Activated CD8-positive, alpha-beta memory T cell treated with anti-CD3 and anti-CD28 coated beads for 48 hours (primary cell): ENCODE results near the gene PREPL.

Experiments
- DNase-seq, 3 experiments: peaks; one replicate each; pipeline ENCODE4 v3.0.0-alpha.2; 2020; ENCODE audit warnings: low read depth in 2 of 3, low spot score in 2 of 3

The PREPL gene

DNA sequence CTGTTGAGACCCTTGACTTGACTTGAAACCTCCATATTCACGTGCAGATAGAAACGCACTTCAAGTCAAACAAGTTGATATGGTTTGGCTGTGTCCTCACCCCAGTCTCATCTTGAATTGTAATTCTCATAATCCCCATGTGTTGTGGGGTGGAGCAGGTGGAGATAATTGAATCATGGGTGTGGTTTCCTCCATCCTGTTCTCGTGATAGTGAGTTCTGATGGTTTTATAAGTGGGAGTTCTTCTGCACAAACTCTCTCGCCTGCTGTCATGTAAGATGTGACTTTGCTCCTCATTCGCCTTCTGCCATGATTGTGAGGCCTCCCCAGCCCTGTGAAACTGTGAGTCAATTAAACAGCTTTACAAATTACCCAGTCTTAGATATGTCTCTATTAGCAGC lies 64.6 kb downstream of the PREPL start:
- no peak for DNase-seq

DNA sequence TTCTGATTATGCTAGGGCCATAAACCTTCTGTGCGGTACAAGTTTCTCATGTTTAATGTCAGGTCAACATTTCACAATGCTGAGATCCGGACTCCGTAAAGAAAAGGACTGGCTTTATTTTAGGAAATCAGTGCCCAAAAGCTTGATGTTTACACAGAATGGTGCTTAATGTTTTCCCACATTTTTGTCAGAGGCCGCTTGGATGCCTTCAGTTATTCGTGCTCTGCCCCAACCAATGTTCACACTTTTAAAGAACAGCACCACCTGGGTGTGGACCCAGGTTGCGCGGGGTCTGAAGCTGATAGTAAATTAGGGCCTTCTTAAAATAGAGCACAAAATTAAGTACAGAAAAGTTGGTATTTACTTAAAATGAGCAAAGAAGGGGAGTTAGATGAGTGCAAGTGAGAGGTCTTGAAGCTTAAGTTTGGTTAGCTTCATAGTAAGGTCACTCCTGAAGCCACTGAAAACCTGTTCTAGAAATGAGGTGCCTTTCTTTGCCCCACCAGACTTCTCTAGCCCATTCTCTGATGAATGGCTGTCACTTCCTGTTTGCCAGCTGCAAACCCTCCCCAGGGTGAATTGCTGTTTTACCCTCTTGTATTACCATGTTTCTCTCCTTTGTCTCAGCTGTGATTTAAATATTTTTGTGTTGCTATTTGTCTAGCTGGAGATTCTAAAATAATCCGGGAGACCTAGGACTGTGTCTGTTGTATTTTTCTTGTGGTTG lies 65.5 kb downstream of the PREPL start:
- no peak for DNase-seq

- DNase-seq: no peak
Measured at GRCh38 chr2:44295113-44295512, 66.2 kb downstream of the PREPL start.

- DNase-seq: no peak
Measured at GRCh38 chr2:44291281-44292248, 69.7 kb downstream of the PREPL start.

- DNase-seq: no peak
Measured at GRCh38 chr2:44290261-44290660, 71.0 kb downstream of the PREPL start.

DNA sequence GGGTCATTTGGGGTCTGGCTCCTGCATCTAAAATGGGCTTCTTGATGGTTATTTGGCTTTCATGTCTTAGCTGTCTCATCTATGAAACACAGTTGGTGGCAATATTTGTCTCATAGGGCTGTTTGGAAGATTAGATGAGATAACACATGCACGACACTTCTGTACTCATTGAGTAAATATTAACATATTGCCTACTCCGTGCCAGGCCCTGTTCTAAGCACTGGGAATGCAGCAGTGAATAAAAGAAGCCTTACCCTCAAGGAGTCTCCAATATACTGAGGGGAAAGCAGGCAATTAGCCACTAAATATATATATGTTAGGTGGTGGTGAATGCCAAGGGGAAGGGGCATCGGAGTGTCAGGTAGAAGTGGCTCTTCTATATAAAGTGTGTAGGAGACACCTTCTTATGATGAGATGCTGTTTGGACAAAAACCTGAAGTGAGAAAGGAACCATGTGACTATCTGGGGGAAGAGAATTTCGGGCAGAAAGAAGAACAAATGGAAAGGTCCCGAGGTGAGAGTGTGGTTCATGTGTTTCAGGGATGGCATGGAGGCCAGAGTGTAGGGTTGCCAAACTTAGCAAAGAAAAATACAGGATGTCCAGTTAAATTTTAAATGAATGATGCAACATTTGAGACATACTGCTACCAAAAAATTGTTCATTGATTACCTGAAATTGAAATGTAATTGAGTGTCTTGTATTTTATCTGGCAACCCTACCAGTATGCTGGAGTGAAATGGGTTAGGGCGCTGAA lies 74.2 kb downstream of the PREPL start:
- no peak for DNase-seq

- DNase-seq: no peak
Measured at GRCh38 chr2:44286119-44286883, 75.0 kb downstream of the PREPL start.

DNA sequence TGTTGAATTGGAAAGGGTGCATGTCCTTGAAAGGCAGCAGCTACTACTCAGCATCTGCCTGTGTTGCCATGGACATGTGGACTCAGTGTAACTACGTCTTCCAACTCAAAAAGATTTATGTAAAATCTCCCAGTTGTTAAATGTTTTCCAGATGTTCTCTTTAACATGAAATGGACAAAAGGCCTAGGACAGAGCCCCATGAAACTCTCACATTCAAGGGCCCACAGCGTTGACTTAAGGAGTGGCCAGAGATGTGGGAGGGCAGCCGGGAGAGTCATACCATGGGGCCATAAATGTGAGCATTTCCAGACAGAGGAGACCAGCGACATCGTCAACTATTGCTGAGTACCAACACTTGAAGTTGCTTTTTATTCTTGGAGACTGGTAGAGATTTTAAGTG lies 76.1 kb downstream of the PREPL start:
- DNase-seq: no peak

- no peak for DNase-seq
Measured at GRCh38 chr2:44283116-44283666, 78.1 kb downstream of the PREPL start.

DNA sequence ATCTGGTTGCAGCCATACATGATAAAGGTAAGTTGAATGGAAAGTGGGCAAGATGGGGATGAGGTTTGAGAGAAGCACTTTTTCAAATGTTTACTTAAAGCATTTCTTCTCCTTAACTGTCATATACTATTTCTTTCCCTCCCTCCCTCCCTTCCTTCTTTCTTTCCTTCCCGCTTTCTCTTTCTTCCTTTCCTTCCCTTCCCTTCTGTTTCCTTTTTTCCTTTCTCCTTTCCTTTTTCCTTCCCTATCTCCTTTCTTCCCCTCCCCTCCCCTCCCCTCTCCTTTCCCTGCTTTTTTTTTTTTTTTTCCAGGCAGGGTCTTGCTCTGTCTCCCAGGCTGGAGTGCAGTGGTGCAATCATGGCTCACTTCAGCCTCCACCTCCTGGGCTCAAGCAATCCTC lies 80.4 kb downstream of the PREPL start:
- DNase-seq: no peak

DNA sequence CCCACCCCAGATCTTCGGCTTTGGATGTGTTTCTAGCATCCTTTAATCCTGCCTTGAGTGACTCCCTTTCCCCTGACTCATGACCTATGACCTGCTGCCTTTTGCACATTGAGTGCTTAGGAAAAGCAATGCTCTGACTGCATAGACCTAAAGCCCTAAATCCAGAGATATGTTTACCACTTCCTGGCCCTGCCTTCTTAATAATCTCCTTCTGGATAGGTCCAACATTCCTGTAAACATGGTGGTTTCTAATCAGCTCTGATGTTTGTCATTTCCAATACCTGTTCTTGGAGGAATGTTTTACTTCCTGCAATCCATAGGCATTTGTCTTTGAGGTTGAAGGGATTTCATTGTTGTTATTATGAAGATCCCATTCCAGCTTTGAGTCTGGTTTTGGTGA lies 83.8 kb downstream of the PREPL start:
- no peak for DNase-seq

DNA sequence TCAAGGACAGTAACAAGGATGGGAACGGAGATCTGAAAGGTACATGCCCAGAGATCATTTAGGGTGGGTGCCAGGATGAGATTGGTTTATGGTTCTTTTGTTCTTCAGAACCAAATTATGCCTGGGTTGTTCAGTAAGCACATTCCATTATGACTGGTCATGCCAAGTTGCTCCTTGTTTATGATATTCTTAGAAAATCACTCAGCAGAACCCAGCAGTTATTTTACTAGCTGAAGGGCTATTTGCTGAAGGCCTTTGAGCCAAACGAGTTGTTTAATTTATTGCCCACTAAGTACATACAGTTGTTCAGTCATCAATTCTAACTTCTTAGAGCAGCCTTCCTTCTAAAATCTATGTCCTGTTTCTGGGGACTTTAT lies 85.4 kb downstream of the PREPL start:
- no peak for DNase-seq

- DNase-seq: no peak
Measured at GRCh38 chr2:44273596-44273995, 87.7 kb downstream of the PREPL start.

DNA sequence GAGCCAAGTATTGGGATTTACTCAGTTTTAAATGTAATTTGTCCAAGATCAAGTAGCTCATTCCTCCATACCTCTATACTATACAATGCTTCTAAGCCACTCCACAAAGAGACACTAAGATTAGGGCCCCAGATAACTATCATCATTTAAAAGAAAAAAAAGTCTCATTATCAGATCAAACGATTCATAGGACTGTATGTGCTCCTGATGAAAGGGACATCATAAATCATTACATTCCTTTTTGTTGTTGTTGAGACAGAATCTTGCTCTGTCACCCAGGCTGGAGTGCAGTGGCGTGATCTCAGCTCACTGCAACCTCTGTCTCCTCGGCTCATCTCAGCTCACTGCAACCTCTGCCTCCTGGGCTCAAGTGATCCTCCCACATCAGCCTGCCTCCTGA lies 88.2 kb downstream of the PREPL start:
- no peak for DNase-seq

DNA sequence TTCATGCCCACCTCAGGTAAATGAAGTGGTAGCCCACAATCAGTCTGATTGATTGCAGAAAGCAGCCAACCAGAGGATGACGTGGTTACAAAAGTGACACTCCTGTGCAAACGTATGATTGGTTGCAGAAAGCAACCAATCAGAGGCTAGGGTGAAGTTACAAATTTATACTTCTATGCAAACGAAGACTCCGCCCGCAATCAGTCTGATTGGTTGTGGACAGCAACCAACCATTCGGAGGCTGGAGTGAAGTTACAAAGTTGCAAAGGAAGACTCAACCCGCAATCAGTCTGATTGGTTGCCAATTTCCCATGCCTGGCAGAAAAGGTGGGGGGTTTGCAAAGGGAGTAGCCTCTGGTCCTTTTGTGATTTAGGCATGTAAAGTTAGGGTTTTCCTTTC lies 90.0 kb downstream of the PREPL start:
- no peak for DNase-seq

GRCh38 chr2:44269831-44270230 lies 91.5 kb downstream of the PREPL start:
- no peak for DNase-seq

DNA sequence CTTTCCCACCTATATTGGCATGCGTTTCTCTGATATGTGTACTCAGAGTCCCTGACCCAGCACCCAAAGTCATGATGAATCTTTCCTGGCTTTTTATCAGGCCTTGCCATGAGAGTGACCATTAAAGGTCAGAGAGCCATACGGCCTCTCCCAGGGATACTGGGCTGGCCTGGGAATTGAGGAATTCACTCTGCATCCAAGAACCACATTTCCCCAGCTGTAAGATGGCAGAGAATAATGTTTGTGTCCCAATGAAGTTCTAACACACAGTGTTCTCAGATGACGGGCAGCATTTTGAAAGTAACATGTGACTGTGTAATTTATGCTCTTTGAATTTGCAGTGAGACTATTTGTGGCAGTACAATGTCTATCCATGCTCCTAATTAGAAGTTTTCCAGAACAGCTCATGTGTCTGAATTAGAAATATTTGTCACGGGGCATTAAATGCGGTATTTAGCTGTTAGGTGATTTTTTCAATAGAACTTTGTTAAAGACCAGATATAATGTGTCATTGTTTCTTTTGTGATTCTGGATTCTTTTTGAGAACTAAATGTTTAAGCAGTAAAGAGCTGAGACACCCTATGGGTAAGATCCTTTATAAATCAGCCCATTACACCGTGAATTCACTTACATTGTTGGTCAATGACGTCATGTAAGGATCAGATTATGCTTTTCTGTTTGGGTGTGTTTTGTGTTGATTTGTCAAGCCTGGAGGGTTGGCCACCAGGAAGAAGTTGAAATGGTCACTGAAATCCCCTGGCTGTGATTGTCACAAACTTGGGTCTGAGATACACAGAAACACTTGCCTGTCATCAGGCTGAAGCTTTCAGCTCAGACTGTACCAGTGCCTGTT lies 93.3 kb downstream of the PREPL start:
- no peak for DNase-seq
